ENCODE measurements around the gene SAP30BP. TPM values are rescaled to one million over a fixed set of nuclear protein-coding genes. Genes with fewer than 3 reads are reported as not detected.

The SAP30BP gene
- total RNA-seq, 1 experiment from 2014 or later = 26.5 TPM

GRCh38 chr17:75706042-75706728, 39.0 kb downstream of the SAP30BP start:
- no peak for DNase-seq
- H3K4me2 ChIP-seq (ENCODE audit: low read depth, low read length, poor library complexity, severe bottlenecking) = no peak overlapping the region
- H3K9ac ChIP-seq (ENCODE audit: low read length) = no peak overlapping the region

GRCh38 chr17:75707079-75707571, 40.0 kb downstream of the SAP30BP start:
- no peaks in the 10 kb centered on the region for H4K20me1 ChIP-seq (ENCODE audit: insufficient read depth, low read depth, low read length)
- no peak overlapping the region for H3K4me3 ChIP-seq (ENCODE audit: low read length)
- H3K4me1 ChIP-seq (ENCODE audit: low read length) = no peaks in the 10 kb centered on the region
- no peaks in the 10 kb centered on the region for H3K9me3 ChIP-seq (ENCODE audit: low read length)
- H3K27ac ChIP-seq (ENCODE audit: low read length) = no peak overlapping the region
- no peak overlapping the region for H3K9ac ChIP-seq (ENCODE audit: low read length)
- no peaks in the 10 kb centered on the region; the same call in none of the 2 replicates for H3K36me3 ChIP-seq (ENCODE audit: insufficient read depth, low read length)
- no peaks in the 10 kb centered on the region for H3K79me2 ChIP-seq (ENCODE audit: low read length)
- no peak overlapping the region for H3K4me2 ChIP-seq (ENCODE audit: low read depth, low read length, poor library complexity, severe bottlenecking)
- no peaks in the 10 kb centered on the region for H3K9me2 ChIP-seq (replicated peaks; ENCODE audit: insufficient read depth, low read length)
- H3K27me3 ChIP-seq (ENCODE audit: low read length) = no peaks in the 10 kb centered on the region
- DNase-seq = no peak
- no peak overlapping the region for H2AFZ ChIP-seq (ENCODE audit: low read length)

More at GRCh38 chr17:75706042-75706728, 39.0 kb downstream of the SAP30BP start:
- Histone ChIP-seq H3K4me1 (ENCODE audit: low read length) (no peaks in the 10 kb centered on the region), H3K36me3 (ENCODE audit: insufficient read depth, low read length) (no peaks in the 10 kb centered on the region; the same call in none of the 2 replicates), H3K9me3 (ENCODE audit: low read length) (no peaks in the 10 kb centered on the region), H2AFZ (ENCODE audit: low read length) (no peak overlapping the region), H4K20me1 (ENCODE audit: insufficient read depth, low read depth, low read length) (no peaks in the 10 kb centered on the region), H3K27me3 (ENCODE audit: low read length) (no peaks in the 10 kb centered on the region), H3K79me2 (ENCODE audit: low read length) (no peaks in the 10 kb centered on the region), H3K27ac (ENCODE audit: low read length) (no peak overlapping the region), H3K4me3 (ENCODE audit: low read length) (no peak overlapping the region), H3K9me2 (replicated peaks; ENCODE audit: insufficient read depth, low read length) (no peaks in the 10 kb centered on the region)

- H3K36me3 ChIP-seq (ENCODE audit: insufficient read depth, low read length) = no peaks in the 10 kb centered on the region
- no peak for DNase-seq
- no peaks in the 10 kb centered on the region for H3K27me3 ChIP-seq (ENCODE audit: low read length)
- H3K4me1 ChIP-seq (ENCODE audit: low read length) = no peaks in the 10 kb centered on the region
- no peak overlapping the region for H3K27ac ChIP-seq (ENCODE audit: low read length)
- no peak overlapping the region for H3K4me2 ChIP-seq (ENCODE audit: low read depth, low read length, poor library complexity, severe bottlenecking)
- no peaks in the 10 kb centered on the region for H4K20me1 ChIP-seq (ENCODE audit: insufficient read depth, low read depth, low read length)
- no peaks in the 10 kb centered on the region for H3K9me2 ChIP-seq (replicated peaks; ENCODE audit: insufficient read depth, low read length)
- H3K9ac ChIP-seq (ENCODE audit: low read length) = no peak overlapping the region
- no peaks in the 10 kb centered on the region for H3K9me3 ChIP-seq (ENCODE audit: low read length)
- no peak overlapping the region for H3K4me3 ChIP-seq (ENCODE audit: low read length)
- no peaks in the 10 kb centered on the region for H3K79me2 ChIP-seq (ENCODE audit: low read length)
- no peak overlapping the region for H2AFZ ChIP-seq (ENCODE audit: low read length)
These were observed 45.3 kb downstream of the SAP30BP start for GRCh38 chr17:75712446-75712845.

- no peak overlapping the region for H3K4me2 ChIP-seq (ENCODE audit: low read depth, low read length, poor library complexity, severe bottlenecking)
- DNase-seq = no peak
- no peaks in the 10 kb centered on the region for H3K4me1 ChIP-seq (ENCODE audit: low read length)
These were observed 52.6 kb downstream of the SAP30BP start for GRCh38 chr17:75719732-75720131.

GRCh38 chr17:75720656-75721462, 53.7 kb downstream of the SAP30BP start, which contains the start of gene ITGB4:
TSS of gene ITGB4 (plus strand) at chr17:75721459. CDS start at chr17:75724704, 3,245 bp downstream.
- no peak within 1 kb of the TSS for H2AFZ ChIP-seq (ENCODE audit: low read length)
- no peak for DNase-seq
- H3K27me3 ChIP-seq (ENCODE audit: low read length) = no peaks in the 10 kb centered on the region
- no peak within 1 kb of the TSS for H3K4me3 ChIP-seq (ENCODE audit: low read length)
- H4K20me1 ChIP-seq (ENCODE audit: insufficient read depth, low read depth, low read length) = no peaks in the 10 kb centered on the region
- no peaks in the 10 kb centered on the region for H3K9me2 ChIP-seq (replicated peaks; ENCODE audit: insufficient read depth, low read length)
- no peak within 1 kb of the TSS for H3K9ac ChIP-seq (ENCODE audit: low read length)
- no peaks in the 10 kb centered on the region for H3K36me3 ChIP-seq (ENCODE audit: insufficient read depth, low read length)
- H3K9me3 ChIP-seq (ENCODE audit: low read length) = no peaks in the 10 kb centered on the region
- H3K79me2 ChIP-seq (ENCODE audit: low read length) = no peaks in the 10 kb centered on the region
- H3K4me1 ChIP-seq (ENCODE audit: low read length) = no peaks in the 10 kb centered on the region
- no peak within 1 kb of the TSS for H3K4me2 ChIP-seq (ENCODE audit: low read depth, low read length, poor library complexity, severe bottlenecking)
- H3K27ac ChIP-seq (ENCODE audit: low read length) = no peak within 1 kb of the TSS

More at GRCh38 chr17:75719732-75720131, 52.6 kb downstream of the SAP30BP start:
- Histone ChIP-seq H3K79me2 (ENCODE audit: low read length) (no peaks in the 10 kb centered on the region), H3K27ac (ENCODE audit: low read length) (no peak overlapping the region), H3K9ac (ENCODE audit: low read length) (no peak overlapping the region), H3K27me3 (ENCODE audit: low read length) (no peaks in the 10 kb centered on the region), H4K20me1 (ENCODE audit: insufficient read depth, low read depth, low read length) (no peaks in the 10 kb centered on the region), H3K36me3 (ENCODE audit: insufficient read depth, low read length) (no peaks in the 10 kb centered on the region), H3K9me3 (ENCODE audit: low read length) (no peaks in the 10 kb centered on the region), H3K9me2 (replicated peaks; ENCODE audit: insufficient read depth, low read length) (no peaks in the 10 kb centered on the region), H2AFZ (ENCODE audit: low read length) (no peak overlapping the region), H3K4me3 (ENCODE audit: low read length) (no peak overlapping the region)

- Histone ChIP-seq H3K27ac (ENCODE audit: low read length) (no peak overlapping the region), H3K9ac (ENCODE audit: low read length) (no peak overlapping the region), H2AFZ (ENCODE audit: low read length) (no peak overlapping the region), H3K4me3 (ENCODE audit: low read length) (no peak overlapping the region), H3K9me3 (ENCODE audit: low read length) (no peaks in the 10 kb centered on the region), H3K9me2 (replicated peaks; ENCODE audit: insufficient read depth, low read length) (no peaks in the 10 kb centered on the region), H3K4me2 (ENCODE audit: low read depth, low read length, poor library complexity, severe bottlenecking) (no peak overlapping the region), H3K36me3 (ENCODE audit: insufficient read depth, low read length) (no peaks in the 10 kb centered on the region), H3K79me2 (ENCODE audit: low read length) (no peaks in the 10 kb centered on the region), H3K4me1 (ENCODE audit: low read length) (no peaks in the 10 kb centered on the region), H4K20me1 (ENCODE audit: insufficient read depth, low read depth, low read length) (no peaks in the 10 kb centered on the region), H3K27me3 (ENCODE audit: low read length) (no peaks in the 10 kb centered on the region)
- no peak for DNase-seq
These were observed 54.4 kb downstream of the SAP30BP start for GRCh38 chr17:75721463-75722011.

- no peaks in the 10 kb centered on the region for H3K9me2 ChIP-seq (replicated peaks; ENCODE audit: insufficient read depth, low read length)
- H3K4me1 ChIP-seq (ENCODE audit: low read length) = no peaks in the 10 kb centered on the region
- no peaks in the 10 kb centered on the region for H3K9me3 ChIP-seq (ENCODE audit: low read length)
- no peak overlapping the region for H2AFZ ChIP-seq (ENCODE audit: low read length)
- no peak for DNase-seq
- no peaks in the 10 kb centered on the region for H3K27me3 ChIP-seq (ENCODE audit: low read length)
- no peaks in the 10 kb centered on the region for H3K79me2 ChIP-seq (ENCODE audit: low read length)
- no peak overlapping the region for H3K4me3 ChIP-seq (ENCODE audit: low read length)
- H4K20me1 ChIP-seq (ENCODE audit: insufficient read depth, low read depth, low read length) = no peaks in the 10 kb centered on the region
- H3K4me2 ChIP-seq (ENCODE audit: low read depth, low read length, poor library complexity, severe bottlenecking) = no peak overlapping the region
- H3K27ac ChIP-seq (ENCODE audit: low read length) = no peak overlapping the region
- H3K36me3 ChIP-seq (ENCODE audit: insufficient read depth, low read length) = no peaks in the 10 kb centered on the region
- H3K9ac ChIP-seq (ENCODE audit: low read length) = no peak overlapping the region
These were observed 54.9 kb downstream of the SAP30BP start for GRCh38 chr17:75722076-75722475.

- DNase-seq = no peak
- H3K4me2 ChIP-seq (ENCODE audit: low read depth, low read length, poor library complexity, severe bottlenecking) = no peak overlapping the region
- no peaks in the 10 kb centered on the region for H4K20me1 ChIP-seq (ENCODE audit: insufficient read depth, low read depth, low read length)
- no peaks in the 10 kb centered on the region for H3K9me2 ChIP-seq (replicated peaks; ENCODE audit: insufficient read depth, low read length)
- H3K36me3 ChIP-seq (ENCODE audit: insufficient read depth, low read length) = no peaks in the 10 kb centered on the region
- H3K27me3 ChIP-seq (ENCODE audit: low read length) = no peaks in the 10 kb centered on the region
- H2AFZ ChIP-seq (ENCODE audit: low read length) = no peak overlapping the region
- H3K4me1 ChIP-seq (ENCODE audit: low read length) = no peaks in the 10 kb centered on the region
- H3K9ac ChIP-seq (ENCODE audit: low read length) = no peak overlapping the region
- H3K4me3 ChIP-seq (ENCODE audit: low read length) = no peak overlapping the region
- H3K9me3 ChIP-seq (ENCODE audit: low read length) = no peaks in the 10 kb centered on the region
- no peaks in the 10 kb centered on the region for H3K79me2 ChIP-seq (ENCODE audit: low read length)
- no peak overlapping the region for H3K27ac ChIP-seq (ENCODE audit: low read length)
These were observed 55.5 kb downstream of the SAP30BP start for GRCh38 chr17:75722542-75723095.
